H9 (cell line): ENCODE results near the gene TEC. TPM values are rescaled to one million over a fixed set of nuclear protein-coding genes. Genes with fewer than 3 reads are reported as not detected.

Source experiments
- DNase-seq: peaks from one replicate; pipeline ENCODE4 v3.0.0-alpha.2; 2017
- H2AFZ ChIP-seq: one replicate; pipeline ENCODE4 v1.6.1; 2013; ENCODE audit warnings: mild to moderate bottlenecking, low read length, control low read depth, moderate library complexity
- H2AK5ac ChIP-seq: 2 replicates; pipeline ENCODE4 v1.6.1; 2013; ENCODE audit warnings: low read length, control low read depth, mixed read lengths; ENCODE audit not compliant: insufficient read length
- H2BK120ac ChIP-seq: one replicate; pipeline ENCODE4 v1.6.1; 2013; ENCODE audit warnings: low read depth, mild to moderate bottlenecking, low read length, control low read depth, inconsistent platforms; ENCODE audit not compliant: poor library complexity, severe bottlenecking
- H2BK12ac ChIP-seq: 2 replicates; pipeline ENCODE4 v1.6.1; 2013; ENCODE audit warnings: low read length, control low read depth, mixed read lengths, low read depth; ENCODE audit not compliant: insufficient read length
- H2BK15ac ChIP-seq: 2 replicates; pipeline ENCODE4 v1.6.1; 2013; ENCODE audit warnings: low read depth, low read length, control low read depth
- H2BK20ac ChIP-seq: one replicate; pipeline ENCODE4 v1.6.1; 2013; ENCODE audit warnings: low read depth, mild to moderate bottlenecking, low read length, control low read depth, inconsistent platforms; ENCODE audit not compliant: poor library complexity, severe bottlenecking
- H2BK5ac ChIP-seq: 2 replicates; pipeline ENCODE4 v1.6.1; 2013; ENCODE audit warnings: low read length, control low read depth, mixed read lengths; ENCODE audit not compliant: insufficient read length
- H3K14ac ChIP-seq: 2 replicates; pipeline ENCODE4 v1.6.1; 2013; ENCODE audit warnings: low read length, control low read depth; ENCODE audit not compliant: insufficient read depth
- H3K18ac ChIP-seq: 2 replicates; pipeline ENCODE4 v1.6.1; 2013; ENCODE audit warnings: low read depth, mild to moderate bottlenecking, mixed read lengths, low read length, control low read depth; ENCODE audit not compliant: insufficient read length
- H3K23ac ChIP-seq: 2 replicates; pipeline ENCODE4 v1.6.1; 2013; ENCODE audit warnings: low read length, control low read depth, mixed read lengths, low read depth; ENCODE audit not compliant: insufficient read length
- H3K23me2 ChIP-seq: 2 replicates; pipeline ENCODE4 v1.6.1; 2013; ENCODE audit warnings: low read depth, mild to moderate bottlenecking, mixed read lengths, low read length, control low read depth; ENCODE audit not compliant: insufficient read length, poor library complexity, severe bottlenecking
- H3K27ac ChIP-seq: 2 replicates; pipeline ENCODE4 v1.5.1; 2013; ENCODE audit warnings: low read length, control low read depth, mixed read lengths, low read depth; ENCODE audit not compliant: insufficient read length
- H3K27me3 ChIP-seq: 2 replicates; pipeline ENCODE4 v1.6.1; 2013; ENCODE audit warnings: low read length, control low read depth, inconsistent platforms; ENCODE audit not compliant: insufficient read depth
- H3K4ac ChIP-seq: 2 replicates; pipeline ENCODE4 v1.6.1; 2013; ENCODE audit warnings: low read depth, mild to moderate bottlenecking, control low read depth, inconsistent platforms, low read length, moderate library complexity
- H3K4me1 ChIP-seq: 2 replicates; pipeline ENCODE4 v1.6.1; 2013; ENCODE audit warnings: low read length, control low read depth, inconsistent platforms; ENCODE audit not compliant: insufficient read depth
- H3K4me2 ChIP-seq: 2 replicates; pipeline ENCODE4 v1.6.1; 2013; ENCODE audit warnings: low read length, control low read depth, mixed read lengths; ENCODE audit not compliant: insufficient read length, insufficient read depth
- H3K56ac ChIP-seq: 2 replicates; pipeline ENCODE4 v1.6.1; 2013; ENCODE audit warnings: low read depth, mild to moderate bottlenecking, mixed read lengths, low read length, control low read depth; ENCODE audit not compliant: insufficient read length
- H3K79me1 ChIP-seq: 2 replicates; pipeline ENCODE4 v1.6.1; 2013; ENCODE audit warnings: low read depth, mild to moderate bottlenecking, moderate library complexity, low read length, control low read depth, inconsistent platforms; ENCODE audit not compliant: insufficient read depth, poor library complexity, severe bottlenecking
- H3K79me2 ChIP-seq: 2 replicates; pipeline ENCODE4 v1.6.1; 2013; ENCODE audit warnings: low read length, control low read depth, inconsistent platforms; ENCODE audit not compliant: insufficient read depth
- H3K9ac ChIP-seq: 2 replicates; pipeline ENCODE4 v1.6.1; 2013; ENCODE audit warnings: low read length, control low read depth, mixed read lengths; ENCODE audit not compliant: insufficient read length; ENCODE audit errors: extremely low read depth
- H3K9me3 ChIP-seq: one replicate; pipeline ENCODE4 v1.6.1; 2013; ENCODE audit warnings: low read depth, low read length, inconsistent platforms; ENCODE audit not compliant: control insufficient read depth
- H3T11ph ChIP-seq: one replicate; pipeline ENCODE4 v1.6.1; 2013; ENCODE audit warnings: mild to moderate bottlenecking, low read length, control low read depth, inconsistent platforms
- H4K20me1 ChIP-seq: one replicate; pipeline ENCODE4 v1.6.1; 2013; ENCODE audit not compliant: control insufficient read depth, insufficient read length, insufficient read depth
- H4K5ac ChIP-seq: 2 replicates; pipeline ENCODE4 v1.6.1; 2013; ENCODE audit warnings: low read depth, mild to moderate bottlenecking, mixed read lengths, low read length, control low read depth; ENCODE audit not compliant: insufficient read length
- H4K8ac ChIP-seq: replicated peaks from 2 replicates; pipeline ENCODE4 v1.6.1; 2013; ENCODE audit warnings: low read length, control low read depth, mixed read lengths, low read depth; ENCODE audit not compliant: insufficient read length
- H4K91ac ChIP-seq: 2 replicates; pipeline ENCODE4 v1.6.1; 2013; ENCODE audit warnings: low read depth, mild to moderate bottlenecking, moderate library complexity, mixed read lengths, low read length, control low read depth; ENCODE audit not compliant: insufficient read length
- H3K27ac Mint-ChIP-seq, 3 experiments: 2 replicates in 2 of 3; 3 replicates in 1 of 3; pipeline ENCODE4 v1.8.0; 2020 to 2021; ENCODE audit warnings: mixed read lengths in 3 of 3, mild to moderate bottlenecking in 1 of 3, moderate library complexity in 1 of 3
- H3K27me3 Mint-ChIP-seq: 2 replicates; pipeline ENCODE4 v1.8.0; 2021; ENCODE audit warnings: low read depth, mild to moderate bottlenecking, moderate library complexity, mixed read lengths
- H3K36me3 Mint-ChIP-seq, 3 experiments: 2 replicates in 2 of 3; 3 replicates in 1 of 3; pipeline ENCODE4 v1.8.0; 2020 to 2021; ENCODE audit warnings: low read depth in 3 of 3, mixed read lengths in 3 of 3; ENCODE audit not compliant: insufficient read depth in 1 of 3
- H3K4me1 Mint-ChIP-seq, 2 experiments: 2 replicates each; pipeline ENCODE4 v1.8.0; 2020; ENCODE audit warnings: mixed read lengths in 2 of 2
- H3K4me3 Mint-ChIP-seq, 2 experiments: 2 replicates in 1 of 2; 3 replicates in 1 of 2; pipeline ENCODE4 v1.8.0; 2020 to 2021; ENCODE audit warnings: mild to moderate bottlenecking in 2 of 2, mixed read lengths in 2 of 2, moderate library complexity in 1 of 2
- H3K9me3 Mint-ChIP-seq, 2 experiments: 2 replicates in 1 of 2; 3 replicates in 1 of 2; pipeline ENCODE4 v1.8.0; 2020; ENCODE audit warnings: mild to moderate bottlenecking in 2 of 2, mixed read lengths in 2 of 2, moderate library complexity in 1 of 2
- WGBS: extraction: QIAGEN DNeasy Blood & Tissue Kit; methylation state at CpG from one replicate; pipeline ENCODE4 v1.1.7; 2013; ENCODE audit warnings: missing lambda C conversion rate, low lambda C conversion rate, mixed read lengths; ENCODE audit not compliant: insufficient read length; ENCODE audit errors: extremely low coverage; 5-methylcytosine and 5-hydroxymethylcytosine counted together
- total RNA-seq: library from RNA; stranded (reverse); gene quantifications from 2 replicates; pipeline ENCODE4 v1.2.1, GENCODE V29; 2021
- TF ChIP-seq, protein P1 (sequence below): fragments of 200-600 bp; sonication (generic); conservative IDR thresholded peaks from 3 replicates; pipeline ENCODE4 v1.8.0; 2021; ENCODE audit warnings: antibody characterized with exemption, mild to moderate bottlenecking

The TEC gene
- total RNA-seq, 1 experiment from 2014 or later = 1.8 TPM

DNA sequence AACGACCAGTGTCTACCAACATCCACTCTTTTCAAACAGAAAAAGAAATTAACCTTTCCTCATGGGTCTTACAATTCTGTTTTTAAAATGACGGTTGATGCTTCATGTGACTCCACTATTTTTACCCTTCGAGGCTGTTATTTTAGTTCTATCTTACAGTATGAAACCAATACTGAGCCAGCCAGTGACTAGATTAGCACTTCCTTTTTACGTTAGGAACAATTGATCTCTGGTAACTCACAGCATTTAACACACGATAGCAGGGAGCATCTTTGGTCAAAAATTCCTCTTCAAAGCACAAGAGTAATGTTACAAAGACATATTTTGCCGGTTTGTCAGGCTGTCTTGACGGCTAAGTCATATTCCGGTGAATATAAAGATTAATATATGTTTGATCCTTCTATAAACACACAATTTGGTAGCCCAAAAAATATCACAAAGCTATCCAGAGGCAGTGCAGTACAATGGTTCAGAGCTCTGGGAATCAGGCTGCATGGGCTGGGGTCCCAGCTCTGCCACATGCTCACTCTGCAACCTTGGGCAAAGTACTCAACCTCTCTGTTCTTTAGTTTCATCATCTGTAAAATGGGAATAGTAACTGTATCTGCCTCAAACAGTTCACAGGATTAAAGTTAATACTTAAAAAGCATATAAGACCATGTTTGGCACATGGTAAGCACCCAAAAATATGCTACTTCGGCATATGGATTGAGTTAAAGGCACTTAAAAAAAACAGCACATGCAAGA, 72.7 kb downstream of the TEC start:
- Histone ChIP-seq H3K18ac (no peak overlapping the region), H3K4me2 (no peak overlapping the region), H3K4me1 (no peaks in the 10 kb centered on the region; the same call in 1 of the 2 replicates), H2AFZ (no peak overlapping the region), H2BK12ac (no peak overlapping the region), H4K91ac (no peak overlapping the region), H2BK120ac (no peak overlapping the region), H2AK5ac (no peak overlapping the region), H3K14ac (no peak overlapping the region), H4K5ac (no peak overlapping the region), H2BK15ac (no peak overlapping the region), H2BK20ac (no peak overlapping the region), H3K79me2 (no peaks in the 10 kb centered on the region), H3K27ac (no peak overlapping the region), H3K23me2 (no peaks in the 10 kb centered on the region), H3K27me3 (no peaks in the 10 kb centered on the region), H4K8ac (no peak overlapping the region), H3K4ac (no peak overlapping the region), H3K79me1 (no peaks in the 10 kb centered on the region), H3K9ac (no peak overlapping the region), H3K56ac (no peak overlapping the region), H2BK5ac (no peak overlapping the region), H4K20me1 (no peaks in the 10 kb centered on the region), H3K9me3 (no peaks in the 10 kb centered on the region), H3K23ac (no peak overlapping the region), H3T11ph (no peak overlapping the region)
- WGBS = no CpG with 5 or more reads among the region's 9 CpGs
- Mint-ChIP-seq H3K36me3 (no peaks in the 10 kb centered on the region), H3K27me3 (no peaks in the 10 kb centered on the region; the same call in 1 of the 2 replicates), H3K9me3 (no peaks in the 10 kb centered on the region), H3K4me1 (peaks cover 6 to 8% of the 10 kb centered on the region in 2 experiments), H3K27ac (no peak overlapping the region), H3K4me3 (no peak overlapping the region)
- TF ChIP-seq, protein P1, sequence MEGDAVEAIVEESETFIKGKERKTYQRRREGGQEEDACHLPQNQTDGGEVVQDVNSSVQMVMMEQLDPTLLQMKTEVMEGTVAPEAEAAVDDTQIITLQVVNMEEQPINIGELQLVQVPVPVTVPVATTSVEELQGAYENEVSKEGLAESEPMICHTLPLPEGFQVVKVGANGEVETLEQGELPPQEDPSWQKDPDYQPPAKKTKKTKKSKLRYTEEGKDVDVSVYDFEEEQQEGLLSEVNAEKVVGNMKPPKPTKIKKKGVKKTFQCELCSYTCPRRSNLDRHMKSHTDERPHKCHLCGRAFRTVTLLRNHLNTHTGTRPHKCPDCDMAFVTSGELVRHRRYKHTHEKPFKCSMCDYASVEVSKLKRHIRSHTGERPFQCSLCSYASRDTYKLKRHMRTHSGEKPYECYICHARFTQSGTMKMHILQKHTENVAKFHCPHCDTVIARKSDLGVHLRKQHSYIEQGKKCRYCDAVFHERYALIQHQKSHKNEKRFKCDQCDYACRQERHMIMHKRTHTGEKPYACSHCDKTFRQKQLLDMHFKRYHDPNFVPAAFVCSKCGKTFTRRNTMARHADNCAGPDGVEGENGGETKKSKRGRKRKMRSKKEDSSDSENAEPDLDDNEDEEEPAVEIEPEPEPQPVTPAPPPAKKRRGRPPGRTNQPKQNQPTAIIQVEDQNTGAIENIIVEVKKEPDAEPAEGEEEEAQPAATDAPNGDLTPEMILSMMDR = no peak
- DNase-seq = no peak
